Mesendoderm (in vitro differentiated cells): Measurements from ENCODE around the gene MACROH2A1.

Experiments
- DNase-seq: peaks from one replicate; pipeline ENCODE4 v3.0.0; 2013
- H2AK5ac ChIP-seq: 2 replicates; pipeline ENCODE4 v1.6.1; 2013; ENCODE audit warnings: low read length, inconsistent platforms
- H2BK120ac ChIP-seq: 2 replicates; pipeline ENCODE4 v1.6.1; 2013; ENCODE audit warnings: low read depth, mild to moderate bottlenecking, low read length, moderate library complexity, mixed read lengths
- H2BK15ac ChIP-seq: replicated peaks from 2 replicates; pipeline ENCODE4 v1.6.1; 2013; ENCODE audit warnings: low read depth, mild to moderate bottlenecking, moderate library complexity
- H2BK5ac ChIP-seq: 2 replicates; pipeline ENCODE4 v1.6.1; 2013; ENCODE audit warnings: low read length, inconsistent platforms
- H3K18ac ChIP-seq: 2 replicates; pipeline ENCODE4 v1.6.1; 2013; ENCODE audit warnings: mild to moderate bottlenecking, low read length, mixed read lengths
- H3K23ac ChIP-seq: one replicate; pipeline ENCODE4 v1.6.1; 2013; ENCODE audit warnings: low read length
- H3K27ac ChIP-seq: 2 replicates; pipeline ENCODE4 v1.5.1; 2013; ENCODE audit warnings: low read depth, mild to moderate bottlenecking, inconsistent platforms, low read length, moderate library complexity
- H3K27me3 ChIP-seq: 2 replicates; pipeline ENCODE4 v1.6.1; 2013; ENCODE audit warnings: low read length, control low read depth, mild to moderate bottlenecking, inconsistent platforms; ENCODE audit not compliant: insufficient read depth, poor library complexity
- H3K36me3 ChIP-seq: 2 replicates; pipeline ENCODE4 v1.6.1; 2013; ENCODE audit warnings: low read length, inconsistent platforms; ENCODE audit not compliant: control insufficient read depth, insufficient read depth
- H3K4ac ChIP-seq: one replicate; pipeline ENCODE4 v1.6.1; 2013; ENCODE audit warnings: low read depth, mild to moderate bottlenecking, low read length, moderate library complexity
- H3K4me1 ChIP-seq: 2 replicates; pipeline ENCODE4 v1.6.1; 2013; ENCODE audit warnings: low read depth, low read length, inconsistent platforms; ENCODE audit not compliant: control insufficient read depth
- H3K4me2 ChIP-seq: 2 replicates; pipeline ENCODE4 v1.6.1; 2013; ENCODE audit warnings: low read length
- H3K4me3 ChIP-seq: 2 replicates; pipeline ENCODE4 v1.5.1; 2013; ENCODE audit warnings: mild to moderate bottlenecking, low read length
- H3K56ac ChIP-seq: one replicate; pipeline ENCODE4 v1.6.1; 2013; ENCODE audit warnings: low read length
- H3K79me1 ChIP-seq: 2 replicates; pipeline ENCODE4 v1.6.1; 2013; ENCODE audit warnings: low read length, inconsistent platforms
- H3K79me2 ChIP-seq: 2 replicates; pipeline ENCODE4 v1.6.1; 2013; ENCODE audit warnings: mild to moderate bottlenecking, low read length; ENCODE audit not compliant: control insufficient read depth, insufficient read depth
- H3K9ac ChIP-seq: 2 replicates; pipeline ENCODE4 v1.6.1; 2013; ENCODE audit warnings: low read length, inconsistent platforms
- H4K5ac ChIP-seq: one replicate; pipeline ENCODE4 v1.6.1; 2013; ENCODE audit warnings: low read length
- H4K8ac ChIP-seq: one replicate; pipeline ENCODE4 v1.6.1; 2013; ENCODE audit warnings: low read depth, mild to moderate bottlenecking, control low read depth, low read length, moderate library complexity
- WGBS: extraction: QIAGEN DNeasy Blood & Tissue Kit; methylation state at CpG from one replicate; pipeline ENCODE4 v1.1.7; 2013; ENCODE audit warnings: low lambda C conversion rate, missing lambda C conversion rate; ENCODE audit not compliant: insufficient coverage; ENCODE audit errors: extremely low coverage; 5-methylcytosine and 5-hydroxymethylcytosine counted together

MACROH2A1 gene

GRCh38 chr5:135330798-135331096, 68.3 kb downstream of the MACROH2A1 start:
- Histone ChIP-seq H3K36me3 (no peaks in the 10 kb centered on the region), H4K8ac (no peak overlapping the region), H3K79me1 (no peaks in the 10 kb centered on the region), H4K5ac (no peak overlapping the region), H2BK15ac (no peak overlapping the region), H3K4me2 (no peak overlapping the region), H2BK120ac (no peak overlapping the region), H3K4ac (no peak overlapping the region), H3K79me2 (no peaks in the 10 kb centered on the region), H3K4me3 (no peak overlapping the region), H2BK5ac (no peak overlapping the region), H3K56ac (no peak overlapping the region), H3K27me3 (no peaks in the 10 kb centered on the region), H3K23ac (no peak overlapping the region), H2AK5ac (no peak overlapping the region), H3K18ac (no peak overlapping the region), H3K9ac (no peak overlapping the region), H3K4me1 (no peaks in the 10 kb centered on the region), H3K27ac (no peak overlapping the region)
- no peak for DNase-seq
- WGBS = no CpG with 5 or more reads among the region's 3 CpGs

DNA sequence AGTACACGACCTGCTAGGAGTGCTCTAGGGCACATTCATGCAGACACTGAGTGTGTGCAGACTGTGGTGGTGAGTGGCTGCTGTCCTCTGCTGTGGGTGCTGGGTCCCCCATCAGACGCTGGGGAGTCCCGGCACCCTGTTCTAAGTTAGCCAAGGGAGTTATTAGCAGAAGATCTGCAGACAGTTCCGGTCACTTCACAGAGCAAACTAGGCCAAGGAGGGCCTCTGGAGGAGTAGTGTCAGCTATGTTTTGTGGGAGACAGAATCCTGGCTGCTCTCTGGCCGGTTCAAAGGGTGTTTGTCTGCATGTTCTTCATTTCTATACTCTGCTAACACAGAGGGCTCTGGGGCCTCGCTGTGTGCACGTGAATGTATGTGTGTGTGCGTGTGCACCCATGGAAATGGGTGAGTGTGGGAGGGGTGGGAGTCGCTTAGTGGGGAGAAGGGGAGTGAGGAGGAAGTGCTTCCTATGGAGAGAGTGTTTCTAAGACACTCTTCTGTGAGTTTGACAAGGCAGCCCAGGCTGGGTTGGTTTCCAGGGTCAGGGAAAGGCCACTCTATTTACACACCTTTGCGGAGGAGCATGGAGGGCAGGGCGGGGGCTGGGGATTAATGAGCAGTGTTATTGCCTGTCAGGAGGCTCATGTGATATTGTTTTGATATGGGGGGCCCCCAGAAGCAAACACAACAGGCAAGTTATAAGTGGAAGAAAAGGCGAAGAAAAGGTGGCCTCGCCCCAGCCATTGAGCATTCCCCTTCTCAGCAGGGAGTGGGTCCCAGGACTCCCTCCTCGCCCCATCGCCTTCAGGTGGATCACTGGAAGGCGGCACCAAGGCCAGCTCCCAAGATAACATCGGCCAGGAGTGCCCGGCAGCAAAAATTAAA, 68.9 kb downstream of the MACROH2A1 start:
- Histone ChIP-seq H4K8ac (no peak overlapping the region), H3K27me3 (no peaks in the 10 kb centered on the region), H3K56ac (no peak overlapping the region), H3K23ac (no peak overlapping the region), H3K18ac (no peak overlapping the region), H3K4me3 (no peak overlapping the region), H3K36me3 (no peaks in the 10 kb centered on the region), H3K4ac (no peak overlapping the region), H3K79me1 (no peaks in the 10 kb centered on the region), H2AK5ac (no peak overlapping the region), H3K4me2 (no peak overlapping the region), H3K9ac (no peak overlapping the region), H2BK5ac (no peak overlapping the region), H3K79me2 (no peaks in the 10 kb centered on the region), H3K4me1 (no peaks in the 10 kb centered on the region), H3K27ac (no peak overlapping the region), H4K5ac (no peak overlapping the region), H2BK120ac (no peak overlapping the region), H2BK15ac (no peak overlapping the region)
- DNase-seq = no peak
- WGBS = no CpG with 5 or more reads among the region's 18 CpGs

GRCh38 chr5:135329066-135329912, 69.7 kb downstream of the MACROH2A1 start:
- no peak for DNase-seq

GRCh38 chr5:135328128-135328687, 70.8 kb downstream of the MACROH2A1 start:
- H2BK15ac ChIP-seq = no peak overlapping the region
- H4K5ac ChIP-seq = no peak overlapping the region
- no peak overlapping the region for H2BK120ac ChIP-seq
- no peaks in the 10 kb centered on the region for H3K36me3 ChIP-seq
- H3K4me2 ChIP-seq = no peak overlapping the region
- no peak overlapping the region for H3K18ac ChIP-seq
- no peak overlapping the region for H3K23ac ChIP-seq
- H3K79me1 ChIP-seq = no peaks in the 10 kb centered on the region
- H3K27ac ChIP-seq = no peak overlapping the region
- H3K27me3 ChIP-seq = no peaks in the 10 kb centered on the region
- no peak overlapping the region for H3K9ac ChIP-seq
- no peak overlapping the region for H3K4ac ChIP-seq
- H2AK5ac ChIP-seq = no peak overlapping the region
- no peaks in the 10 kb centered on the region for H3K4me1 ChIP-seq
- H4K8ac ChIP-seq = no peak overlapping the region
- no peak overlapping the region for H3K4me3 ChIP-seq
- H2BK5ac ChIP-seq = no peak overlapping the region
- no CpG with 5 or more reads among the region's 5 CpGs for WGBS
- H3K79me2 ChIP-seq = no peaks in the 10 kb centered on the region
- no peak for DNase-seq
- H3K56ac ChIP-seq = no peak overlapping the region

More at GRCh38 chr5:135329066-135329912, 69.7 kb downstream of the MACROH2A1 start:
- H2BK120ac ChIP-seq = no peak overlapping the region
- no peak overlapping the region for H3K18ac ChIP-seq
- no peaks in the 10 kb centered on the region for H3K36me3 ChIP-seq
- H2AK5ac ChIP-seq = no peak overlapping the region
- no peaks in the 10 kb centered on the region for H3K4me1 ChIP-seq
- H4K5ac ChIP-seq = no peak overlapping the region
- H3K4me2 ChIP-seq = no peak overlapping the region
- H4K8ac ChIP-seq = no peak overlapping the region
- H3K23ac ChIP-seq = no peak overlapping the region
- no peak overlapping the region for H3K27ac ChIP-seq
- no peaks in the 10 kb centered on the region for H3K27me3 ChIP-seq
- no peak overlapping the region for H2BK15ac ChIP-seq
- no peak overlapping the region for H2BK5ac ChIP-seq
- no peaks in the 10 kb centered on the region for H3K79me2 ChIP-seq
- no CpG with 5 or more reads among the region's 16 CpGs for WGBS
- no peak overlapping the region for H3K9ac ChIP-seq
- H3K79me1 ChIP-seq = no peaks in the 10 kb centered on the region
- no peak overlapping the region for H3K56ac ChIP-seq
- H3K4ac ChIP-seq = no peak overlapping the region
- H3K4me3 ChIP-seq = no peak overlapping the region

GRCh38 chr5:135327429-135328127, 71.5 kb downstream of the MACROH2A1 start:
- no peak overlapping the region for H3K4me2 ChIP-seq

More at GRCh38 chr5:135327429-135328127, 71.5 kb downstream of the MACROH2A1 start:
- Histone ChIP-seq H3K4me3 (no peak overlapping the region), H4K5ac (no peak overlapping the region), H3K23ac (no peak overlapping the region), H3K4me1 (no peaks in the 10 kb centered on the region), H3K56ac (no peak overlapping the region), H2BK15ac (no peak overlapping the region), H4K8ac (no peak overlapping the region), H3K4ac (no peak overlapping the region), H3K27ac (no peak overlapping the region), H3K79me2 (no peaks in the 10 kb centered on the region), H3K9ac (no peak overlapping the region), H3K36me3 (no peaks in the 10 kb centered on the region), H2BK5ac (no peak overlapping the region), H3K79me1 (no peaks in the 10 kb centered on the region), H3K27me3 (no peaks in the 10 kb centered on the region), H2BK120ac (no peak overlapping the region), H3K18ac (no peak overlapping the region), H2AK5ac (no peak overlapping the region)
- no CpG with 5 or more reads among the region's 12 CpGs for WGBS
- DNase-seq = no peak
